ENCODE measurements around the gene ATP8A2.

Gene ATP8A2

GRCh38 chr13:25731536-25731935 lies 359.8 kb downstream of the ATP8A2 start:
- no peak overlapping the region for H3K4me3 ChIP-seq (ENCODE audit: low read depth, low read length)
- TF ChIP-seq CTCF (IDR thresholded peaks at IDR 0.05; ENCODE audit: low read depth, low read length): no peak

DNA sequence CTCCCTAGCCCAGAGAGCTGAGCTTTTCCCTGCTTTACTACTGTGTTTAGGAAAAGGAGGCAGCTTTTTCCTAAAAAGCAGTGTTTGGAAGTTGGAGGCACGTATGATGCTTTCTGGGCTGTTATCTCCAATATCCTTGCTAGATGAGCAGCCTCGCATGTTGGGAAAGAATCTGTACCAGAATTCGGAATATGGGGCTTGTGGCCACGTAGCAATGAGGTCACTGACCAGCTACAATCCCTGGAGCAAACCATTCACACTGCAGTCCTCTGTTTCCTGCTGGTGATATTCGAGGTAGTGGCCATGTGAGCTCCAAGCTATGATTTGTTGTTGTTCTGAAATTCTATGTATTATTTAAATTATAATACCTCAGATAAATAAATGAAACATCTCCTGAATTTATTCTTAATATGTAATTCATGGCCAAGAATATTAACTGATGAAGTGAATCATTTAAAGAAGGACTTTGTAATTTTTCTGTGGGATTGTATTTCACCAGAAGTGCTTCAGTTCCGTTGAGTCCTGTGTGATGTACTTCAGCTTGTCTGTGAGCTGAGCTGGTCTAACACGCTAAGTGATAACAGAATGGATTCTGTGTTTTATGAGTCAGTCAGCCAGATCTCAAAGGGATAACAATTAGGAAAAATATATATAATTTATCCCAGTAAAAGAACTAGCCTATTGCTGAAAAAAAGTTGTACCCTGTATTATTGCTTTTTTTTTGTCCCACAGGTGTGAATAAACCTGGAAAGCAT lies 360.5 kb downstream of the ATP8A2 start:
- no peak for TF ChIP-seq CTCF (IDR thresholded peaks at IDR 0.05; ENCODE audit: low read depth, low read length)

GRCh38 chr13:25733001-25733491 lies 361.3 kb downstream of the ATP8A2 start:
- H3K4me3 ChIP-seq (ENCODE audit: low read depth, low read length): no peak overlapping the region
- no peak for TF ChIP-seq CTCF (IDR thresholded peaks at IDR 0.05; ENCODE audit: low read depth, low read length)

More for the DNA sequence above, 360.5 kb downstream of the ATP8A2 start:
- no peak overlapping the region for H3K4me3 ChIP-seq (ENCODE audit: low read depth, low read length)

DNA sequence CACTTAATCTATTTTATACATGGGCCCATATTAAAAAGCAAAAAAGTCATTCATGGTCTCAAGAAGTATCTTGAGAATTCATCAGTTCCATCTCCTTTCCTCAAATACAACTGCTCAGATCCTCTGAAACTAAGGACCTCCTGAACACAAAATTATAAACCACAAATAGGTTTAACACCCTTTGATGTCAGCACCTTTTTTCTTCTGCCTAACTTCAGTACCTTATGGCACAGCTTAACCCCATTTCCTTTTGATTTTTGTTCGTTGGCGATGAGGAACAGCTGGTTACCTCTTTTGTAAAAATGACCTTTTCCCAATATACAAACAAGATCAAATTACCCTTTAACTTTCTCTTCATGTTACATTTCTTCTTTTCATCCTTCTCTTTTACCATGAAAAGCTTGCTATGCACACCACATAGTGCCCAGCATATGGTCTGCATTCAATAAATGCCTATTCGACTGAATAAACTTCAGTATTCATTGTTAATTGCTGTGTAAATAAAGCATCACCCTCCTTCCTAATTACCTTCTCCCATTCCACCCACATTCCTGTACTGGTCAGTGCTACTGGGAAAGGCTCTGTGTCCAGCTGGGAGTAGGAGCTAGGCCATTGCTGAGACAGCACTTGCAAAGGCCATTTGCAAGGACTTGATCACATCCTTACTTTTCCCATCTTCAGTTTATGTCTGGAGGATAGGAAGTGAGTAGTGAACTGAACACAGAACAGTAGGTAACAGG lies 362.1 kb downstream of the ATP8A2 start:
- no peak overlapping the region for H3K4me3 ChIP-seq (ENCODE audit: low read depth, low read length)
- no peak for TF ChIP-seq CTCF (IDR thresholded peaks at IDR 0.05; ENCODE audit: low read depth, low read length)

GRCh38 chr13:25738342-25739196 lies 366.8 kb downstream of the ATP8A2 start:
- H3K4me3 ChIP-seq (ENCODE audit: low read depth, low read length): no peak overlapping the region
- no peak for TF ChIP-seq CTCF (IDR thresholded peaks at IDR 0.05; ENCODE audit: low read depth, low read length)

DNA sequence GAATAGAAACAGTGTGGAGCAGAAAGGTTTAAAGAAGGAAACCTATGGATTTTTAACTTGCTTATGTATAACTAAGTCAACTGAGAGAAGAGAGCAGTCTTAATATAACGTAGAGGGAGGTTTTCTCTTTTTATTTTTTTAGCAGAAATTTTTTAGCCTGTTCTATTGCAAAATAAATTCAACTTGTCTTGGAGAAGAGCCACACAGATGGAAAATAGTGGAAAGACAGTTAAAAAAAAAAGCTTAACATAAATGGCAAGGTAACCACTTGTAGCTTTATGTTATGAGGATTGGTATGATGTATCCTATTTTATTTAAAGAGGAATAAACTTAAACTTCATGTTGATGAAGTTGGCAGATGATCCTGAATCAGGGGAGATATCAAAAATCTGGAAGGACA lies 367.6 kb downstream of the ATP8A2 start:
- no peak for TF ChIP-seq CTCF (IDR thresholded peaks at IDR 0.05; ENCODE audit: low read depth, low read length)
- no peak overlapping the region for H3K4me3 ChIP-seq (ENCODE audit: low read depth, low read length)

Measured in WI38 (cell line).